ENCODE measurements around the gene LGR6.

The LGR6 gene

GRCh38 chr1:202270871-202271326 is 77.3 kb downstream of the LGR6 start:
- no peak for TF ChIP-seq CTCF (IDR thresholded peaks at IDR 0.05; ENCODE audit: low read depth, low read length, missing control alignments)
- no peak overlapping the region for H3K4me3 ChIP-seq (ENCODE audit: low read depth, low read length)
- in situ Hi-C loops (cut with HindIII; ENCODE audit: low sequenced_read_pairs), result no loop called here
- DNase-seq (ENCODE audit: low read depth), result no peak

GRCh38 chr1:202272103-202272845 is 78.7 kb downstream of the LGR6 start:
- no peak overlapping the region for H3K4me3 ChIP-seq (ENCODE audit: low read depth, low read length)
- TF ChIP-seq CTCF (IDR thresholded peaks at IDR 0.05; ENCODE audit: low read depth, low read length, missing control alignments), result no peak
- DNase-seq (ENCODE audit: low read depth), result no peak
- in situ Hi-C loops (cut with HindIII; ENCODE audit: low sequenced_read_pairs), result no loop called here

- no peak for DNase-seq (ENCODE audit: low read depth)
- in situ Hi-C loops (cut with HindIII; ENCODE audit: low sequenced_read_pairs), result loop anchor here (5.0 kb wide), 1 partner anchor 57 kb away; no protein-coding TSS in a partner anchor
- TF ChIP-seq CTCF (IDR thresholded peaks at IDR 0.05; ENCODE audit: low read depth, low read length, missing control alignments), result peak; percentile 47
- no peak overlapping the region for H3K4me3 ChIP-seq (ENCODE audit: low read depth, low read length)
Observed at GRCh38 chr1:202274611-202275010, 81.0 kb downstream of the LGR6 start.

- TF ChIP-seq CTCF (IDR thresholded peaks at IDR 0.05; ENCODE audit: low read depth, low read length, missing control alignments), result no peak
- no peak for DNase-seq (ENCODE audit: low read depth)
- H3K4me3 ChIP-seq (ENCODE audit: low read depth, low read length), result no peak overlapping the region
- in situ Hi-C loops (cut with HindIII; ENCODE audit: low sequenced_read_pairs), result loop anchor here (5.0 kb wide), 1 partner anchor 58 kb away; no protein-coding TSS in a partner anchor
Observed at GRCh38 chr1:202275061-202275770, 81.6 kb downstream of the LGR6 start.

GRCh38 chr1:202276081-202276715 is 82.6 kb downstream of the LGR6 start:
- no peak for TF ChIP-seq CTCF (IDR thresholded peaks at IDR 0.05; ENCODE audit: low read depth, low read length, missing control alignments)
- in situ Hi-C loops (cut with HindIII; ENCODE audit: low sequenced_read_pairs), result loop anchor here (5.0 kb wide), 1 partner anchor 59 kb away; no protein-coding TSS in a partner anchor
- H3K4me3 ChIP-seq (ENCODE audit: low read depth, low read length), result no peak overlapping the region
- no peak for DNase-seq (ENCODE audit: low read depth)

- DNase-seq (ENCODE audit: low read depth), result no peak
- in situ Hi-C loops (cut with HindIII; ENCODE audit: low sequenced_read_pairs), result loop anchor here (5.0 kb wide), 1 partner anchor 60 kb away; no protein-coding TSS in a partner anchor
- H3K4me3 ChIP-seq (ENCODE audit: low read depth, low read length), result no peak overlapping the region
- TF ChIP-seq CTCF (IDR thresholded peaks at IDR 0.05; ENCODE audit: low read depth, low read length, missing control alignments), result no peak
Observed at GRCh38 chr1:202276920-202277319, 83.3 kb downstream of the LGR6 start.
